SU-DHL-6 (cell line): ENCODE measurements around the gene CSF3R.
"Not testable (repeated sequence)": the region's sequence is repeated elsewhere in the genome, so short reads cannot be mapped to it uniquely, and the experiment has no call there.

ENCODE experiments used
- H2AFZ ChIP-seq: fragments of 200-600 bp; sonication (generic); 2 replicates; pipeline ENCODE4 v1.6.1; 2014; ENCODE audit warnings: low read depth, mild to moderate bottlenecking, moderate library complexity, mixed read lengths, antibody characterized with exemption, low read length; ENCODE audit not compliant: severe bottlenecking
- H3F3A ChIP-seq: fragments of 200-600 bp; shearing (Covaris generic); 2 replicates; pipeline ENCODE4 v1.6.0; 2016; ENCODE audit warnings: antibody characterized with exemption, mild to moderate bottlenecking; ENCODE audit not compliant: insufficient read depth
- H3K27ac ChIP-seq: fragments of 200-600 bp; sonication (generic); 2 replicates; pipeline ENCODE4 v1.5.1; 2016; ENCODE audit warnings: low read depth, mild to moderate bottlenecking, low read length, moderate library complexity, mixed read lengths
- H3K27me3 ChIP-seq: fragments of 200-600 bp; sonication (generic), shearing (Covaris generic); 2 replicates; pipeline ENCODE4 v1.6.0; 2014; ENCODE audit warnings: mild to moderate bottlenecking, low read length
- H3K36me3 ChIP-seq: fragments of 200-600 bp; sonication (generic); 2 replicates; pipeline ENCODE4 v1.6.1; 2014; ENCODE audit warnings: mild to moderate bottlenecking, low read length, mixed read lengths
- H3K4me2 ChIP-seq: fragments of 300-600, 200-600 bp; shearing (Covaris generic), sonication (generic); 2 replicates; pipeline ENCODE4 v1.6.0; 2014; ENCODE audit warnings: low read length, low read depth, mild to moderate bottlenecking; ENCODE audit not compliant: poor library complexity, severe bottlenecking
- H3K4me3 ChIP-seq: fragments of 200-600 bp; sonication (generic); 2 replicates; pipeline ENCODE4 v1.5.1; 2014; ENCODE audit warnings: antibody characterized with exemption, low read length, mild to moderate bottlenecking, mixed read lengths; ENCODE audit not compliant: insufficient read depth, poor library complexity, severe bottlenecking
- H3K79me2 ChIP-seq: fragments of 200-600 bp; sonication (generic); 2 replicates; pipeline ENCODE4 v1.6.1; 2014; ENCODE audit warnings: mild to moderate bottlenecking, low read length, moderate library complexity; ENCODE audit not compliant: insufficient read depth
- H3K9ac ChIP-seq: fragments of 200-600 bp; sonication (generic); 2 replicates; pipeline ENCODE4 v1.7.0; 2014; ENCODE audit warnings: mild to moderate bottlenecking, low read length
- H3K9me2 ChIP-seq: fragments of 200-600 bp; sonication (generic); replicated peaks from 2 replicates; pipeline ENCODE4 v1.6.1; 2014; ENCODE audit warnings: low read length; ENCODE audit not compliant: insufficient read depth
- H3K9me3 ChIP-seq: fragments of 200-600 bp; sonication (generic); 2 replicates; pipeline ENCODE4 v1.6.1; 2014; ENCODE audit warnings: low read length, mixed read lengths; ENCODE audit not compliant: insufficient read depth
- H4K20me1 ChIP-seq: fragments of 200-600 bp; sonication (generic); 2 replicates; pipeline ENCODE4 v1.6.1; 2014; ENCODE audit warnings: low read depth, mild to moderate bottlenecking, antibody characterized with exemption, low read length, moderate library complexity, mixed read lengths
- EZH2phosphoT487 ChIP-seq: fragments of 200-600 bp; sonication (generic), shearing (Covaris generic); conservative IDR thresholded peaks from 2 replicates; pipeline ENCODE4 v1.6.1; 2018; ENCODE audit warnings: mild to moderate bottlenecking, antibody characterized with exemption, low read length, moderate library complexity, mixed read lengths
- TF ChIP-seq, protein P1 (sequence below): fragments of 200-600 bp; sonication (generic); IDR thresholded peaks from one replicate; pipeline ENCODE4 v1.5.1; 2017; ENCODE audit warnings: antibody characterized with exemption, mild to moderate bottlenecking, low read length, moderate library complexity; ENCODE audit not compliant: insufficient read depth, poor library complexity, severe bottlenecking

CSF3R gene

GRCh38 chr1:36480161-36480560 lies 2.6 kb downstream of the CSF3R start:
- Histone ChIP-seq H2AFZ (no peak overlapping the region), H3K4me2 (no peak overlapping the region)

GRCh38 chr1:36479505-36480051 lies 3.1 kb downstream of the CSF3R start:
- Histone ChIP-seq H2AFZ (no peak overlapping the region), H3K9ac (no peak overlapping the region), H3F3A (0 out of 2 replicates have a peak, but pooled peaks cover under 1% of the 10 kb centered on the region), H3K9me2 (no peaks in the 10 kb centered on the region), H4K20me1 (no peaks in the 10 kb centered on the region), H3K4me2 (no peak overlapping the region), H3K27ac (no peak overlapping the region), H3K79me2 (no peaks in the 10 kb centered on the region), H3K4me3 (no peak overlapping the region), H3K9me3 (no peaks in the 10 kb centered on the region), H3K27me3 (no peaks in the 10 kb centered on the region), H3K36me3 (no peaks in the 10 kb centered on the region)
- TF ChIP-seq EZH2phosphoT487: no peak
- TF ChIP-seq, protein P1, sequence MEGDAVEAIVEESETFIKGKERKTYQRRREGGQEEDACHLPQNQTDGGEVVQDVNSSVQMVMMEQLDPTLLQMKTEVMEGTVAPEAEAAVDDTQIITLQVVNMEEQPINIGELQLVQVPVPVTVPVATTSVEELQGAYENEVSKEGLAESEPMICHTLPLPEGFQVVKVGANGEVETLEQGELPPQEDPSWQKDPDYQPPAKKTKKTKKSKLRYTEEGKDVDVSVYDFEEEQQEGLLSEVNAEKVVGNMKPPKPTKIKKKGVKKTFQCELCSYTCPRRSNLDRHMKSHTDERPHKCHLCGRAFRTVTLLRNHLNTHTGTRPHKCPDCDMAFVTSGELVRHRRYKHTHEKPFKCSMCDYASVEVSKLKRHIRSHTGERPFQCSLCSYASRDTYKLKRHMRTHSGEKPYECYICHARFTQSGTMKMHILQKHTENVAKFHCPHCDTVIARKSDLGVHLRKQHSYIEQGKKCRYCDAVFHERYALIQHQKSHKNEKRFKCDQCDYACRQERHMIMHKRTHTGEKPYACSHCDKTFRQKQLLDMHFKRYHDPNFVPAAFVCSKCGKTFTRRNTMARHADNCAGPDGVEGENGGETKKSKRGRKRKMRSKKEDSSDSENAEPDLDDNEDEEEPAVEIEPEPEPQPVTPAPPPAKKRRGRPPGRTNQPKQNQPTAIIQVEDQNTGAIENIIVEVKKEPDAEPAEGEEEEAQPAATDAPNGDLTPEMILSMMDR: no peak

More at GRCh38 chr1:36480161-36480560, 2.6 kb downstream of the CSF3R start:
- no peaks in the 10 kb centered on the region for H3K79me2 ChIP-seq
- no peaks in the 10 kb centered on the region for H3K27me3 ChIP-seq
- H3K4me3 ChIP-seq: no peak overlapping the region
- no peaks in the 10 kb centered on the region for H3F3A ChIP-seq
- no peak overlapping the region for H3K9ac ChIP-seq
- no peaks in the 10 kb centered on the region for H3K9me3 ChIP-seq
- H4K20me1 ChIP-seq: no peaks in the 10 kb centered on the region
- H3K9me2 ChIP-seq: no peaks in the 10 kb centered on the region
- H3K27ac ChIP-seq: no peak overlapping the region
- no peaks in the 10 kb centered on the region for H3K36me3 ChIP-seq
- TF ChIP-seq EZH2phosphoT487: no peak
- TF ChIP-seq, protein P1: no peak

GRCh38 chr1:36477615-36478014 lies 5.1 kb downstream of the CSF3R start:
- not testable (repeated sequence) for H3K79me2 ChIP-seq, H3F3A ChIP-seq, H3K27me3 ChIP-seq, H3K4me2 ChIP-seq, H3K36me3 ChIP-seq, H3K9me3 ChIP-seq, H3K9ac ChIP-seq, H3K27ac ChIP-seq, H3K4me3 ChIP-seq, H3K9me2 ChIP-seq, H4K20me1 ChIP-seq, H2AFZ ChIP-seq

DNA sequence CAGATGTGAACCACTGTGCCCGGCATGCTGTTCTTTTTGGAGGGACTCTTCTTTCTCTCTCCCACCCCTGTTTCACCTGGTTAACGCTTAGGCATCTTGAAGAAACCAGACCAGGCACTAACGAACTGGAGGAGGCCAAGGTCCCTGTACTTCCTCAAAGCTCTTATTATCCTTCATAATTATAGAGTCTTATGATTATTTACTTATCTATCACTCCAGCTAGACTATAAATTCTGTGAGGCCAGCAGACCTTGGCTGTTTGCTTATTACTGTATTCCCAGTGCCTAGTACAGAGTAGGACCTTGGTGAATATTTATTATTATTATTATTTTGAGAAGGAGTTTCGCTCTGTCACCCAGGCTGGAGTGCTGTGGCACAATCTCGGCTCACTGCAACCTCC lies 5.8 kb downstream of the CSF3R start:
- H3F3A ChIP-seq: 0 out of 2 replicates have a peak, but pooled peaks cover 3% of the 10 kb centered on the region
- H3K79me2 ChIP-seq: no peaks in the 10 kb centered on the region
- no peaks in the 10 kb centered on the region for H3K36me3 ChIP-seq
- H3K27ac ChIP-seq: no peak overlapping the region
- H2AFZ ChIP-seq: no peak overlapping the region
- H3K4me2 ChIP-seq: no peak overlapping the region
- H3K9me3 ChIP-seq: no peaks in the 10 kb centered on the region
- H3K27me3 ChIP-seq: no peaks in the 10 kb centered on the region
- no peak for TF ChIP-seq EZH2phosphoT487
- TF ChIP-seq, protein P1: no peak
- no peaks in the 10 kb centered on the region for H3K9me2 ChIP-seq
- no peak overlapping the region for H3K9ac ChIP-seq
- no peaks in the 10 kb centered on the region for H4K20me1 ChIP-seq
- H3K4me3 ChIP-seq: no peak overlapping the region
